Breast epithelium (tissue), 3 donors: Measurements from ENCODE around the gene FUT8.

Experiments
- POLR2A ChIP-seq: fragments of 450-650 bp; IDR thresholded peaks from one replicate; pipeline ENCODE4 v1.6.1; 2016; ENCODE audit warnings: antibody characterized with exemption, mild to moderate bottlenecking, moderate library complexity
- TF ChIP-seq, protein P1 (sequence below), 3 donors: fragments of 450-650 bp; IDR thresholded peaks; one replicate each; pipeline ENCODE4 v1.5.1; 2016 to 2017; ENCODE audit warnings: antibody characterized with exemption in 3 of 3, mild to moderate bottlenecking in 3 of 3, moderate library complexity in 3 of 3

DNA sequence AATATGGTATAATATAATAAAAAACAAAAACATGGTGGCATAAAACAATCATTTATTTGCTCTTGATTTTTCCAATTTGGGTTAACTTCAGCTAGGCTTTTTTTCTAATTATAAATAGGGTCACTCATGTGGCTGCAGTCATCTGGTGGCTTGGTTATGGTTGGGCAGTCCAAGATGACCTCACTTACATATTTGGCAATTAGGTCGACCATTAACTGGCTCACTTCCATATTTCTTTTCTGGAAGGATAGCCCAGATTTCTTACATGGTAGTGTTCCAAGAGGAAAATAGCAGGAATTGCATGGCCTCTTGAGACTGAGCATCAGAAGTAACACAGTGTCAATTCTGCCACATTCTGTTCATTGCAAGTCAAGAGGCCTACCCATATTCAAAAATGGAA, 153.4 kb downstream of the FUT8 start:
- TF ChIP-seq, protein P1, sequence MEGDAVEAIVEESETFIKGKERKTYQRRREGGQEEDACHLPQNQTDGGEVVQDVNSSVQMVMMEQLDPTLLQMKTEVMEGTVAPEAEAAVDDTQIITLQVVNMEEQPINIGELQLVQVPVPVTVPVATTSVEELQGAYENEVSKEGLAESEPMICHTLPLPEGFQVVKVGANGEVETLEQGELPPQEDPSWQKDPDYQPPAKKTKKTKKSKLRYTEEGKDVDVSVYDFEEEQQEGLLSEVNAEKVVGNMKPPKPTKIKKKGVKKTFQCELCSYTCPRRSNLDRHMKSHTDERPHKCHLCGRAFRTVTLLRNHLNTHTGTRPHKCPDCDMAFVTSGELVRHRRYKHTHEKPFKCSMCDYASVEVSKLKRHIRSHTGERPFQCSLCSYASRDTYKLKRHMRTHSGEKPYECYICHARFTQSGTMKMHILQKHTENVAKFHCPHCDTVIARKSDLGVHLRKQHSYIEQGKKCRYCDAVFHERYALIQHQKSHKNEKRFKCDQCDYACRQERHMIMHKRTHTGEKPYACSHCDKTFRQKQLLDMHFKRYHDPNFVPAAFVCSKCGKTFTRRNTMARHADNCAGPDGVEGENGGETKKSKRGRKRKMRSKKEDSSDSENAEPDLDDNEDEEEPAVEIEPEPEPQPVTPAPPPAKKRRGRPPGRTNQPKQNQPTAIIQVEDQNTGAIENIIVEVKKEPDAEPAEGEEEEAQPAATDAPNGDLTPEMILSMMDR (IDR thresholded peaks at IDR 0.05): no peak
- TF ChIP-seq POLR2A: no peak
